SJCRH30 (cell line): Measurements from ENCODE around the gene PER1. TPM values are rescaled to one million over a fixed set of nuclear protein-coding genes. Genes with fewer than 3 reads are reported as not detected.

Experiments used
- DNase-seq, 2 experiments: peaks; one replicate each; pipeline ENCODE4 v3.0.0-alpha.2; 2015 to 2020
- H3K27ac ChIP-seq: fragments of 250-450 bp; sonication (Bioruptor Pico); 2 replicates; pipeline ENCODE4 v1.5.1; 2020; ENCODE audit warnings: mild to moderate bottlenecking, moderate library complexity
- H3K27me3 ChIP-seq: fragments of 250-450 bp; sonication (Bioruptor Pico); 2 replicates; pipeline ENCODE4 v1.5.1; 2020; ENCODE audit warnings: mild to moderate bottlenecking, moderate library complexity
- H3K36me3 ChIP-seq: fragments of 250-450 bp; sonication (Bioruptor Pico); 2 replicates; pipeline ENCODE4 v1.5.1; 2020; ENCODE audit warnings: mild to moderate bottlenecking, moderate library complexity
- H3K4me1 ChIP-seq: fragments of 250-450 bp; sonication (Bioruptor Pico); 2 replicates; pipeline ENCODE4 v1.5.1; 2020; ENCODE audit warnings: mild to moderate bottlenecking, moderate library complexity
- H3K4me3 ChIP-seq: fragments of 250-450 bp; sonication (Bioruptor Pico); 2 replicates; pipeline ENCODE4 v1.5.1; 2020; ENCODE audit warnings: mild to moderate bottlenecking, moderate library complexity
- H3K9me3 ChIP-seq: fragments of 250-450 bp; sonication (Bioruptor Pico); replicated peaks from 2 replicates; pipeline ENCODE4 v1.5.1; 2020; ENCODE audit warnings: mild to moderate bottlenecking, moderate library complexity
- total RNA-seq: library from RNA; depleted of rRNA; stranded (reverse); fragments of >200 nt; shearing (Covaris generic); gene quantifications from 2 replicates; pipeline ENCODE4 v1.2.3, GENCODE V29; 2014

The PER1 gene
- total RNA-seq, 1 experiment from 2014 or later, result 13.5 TPM

DNA sequence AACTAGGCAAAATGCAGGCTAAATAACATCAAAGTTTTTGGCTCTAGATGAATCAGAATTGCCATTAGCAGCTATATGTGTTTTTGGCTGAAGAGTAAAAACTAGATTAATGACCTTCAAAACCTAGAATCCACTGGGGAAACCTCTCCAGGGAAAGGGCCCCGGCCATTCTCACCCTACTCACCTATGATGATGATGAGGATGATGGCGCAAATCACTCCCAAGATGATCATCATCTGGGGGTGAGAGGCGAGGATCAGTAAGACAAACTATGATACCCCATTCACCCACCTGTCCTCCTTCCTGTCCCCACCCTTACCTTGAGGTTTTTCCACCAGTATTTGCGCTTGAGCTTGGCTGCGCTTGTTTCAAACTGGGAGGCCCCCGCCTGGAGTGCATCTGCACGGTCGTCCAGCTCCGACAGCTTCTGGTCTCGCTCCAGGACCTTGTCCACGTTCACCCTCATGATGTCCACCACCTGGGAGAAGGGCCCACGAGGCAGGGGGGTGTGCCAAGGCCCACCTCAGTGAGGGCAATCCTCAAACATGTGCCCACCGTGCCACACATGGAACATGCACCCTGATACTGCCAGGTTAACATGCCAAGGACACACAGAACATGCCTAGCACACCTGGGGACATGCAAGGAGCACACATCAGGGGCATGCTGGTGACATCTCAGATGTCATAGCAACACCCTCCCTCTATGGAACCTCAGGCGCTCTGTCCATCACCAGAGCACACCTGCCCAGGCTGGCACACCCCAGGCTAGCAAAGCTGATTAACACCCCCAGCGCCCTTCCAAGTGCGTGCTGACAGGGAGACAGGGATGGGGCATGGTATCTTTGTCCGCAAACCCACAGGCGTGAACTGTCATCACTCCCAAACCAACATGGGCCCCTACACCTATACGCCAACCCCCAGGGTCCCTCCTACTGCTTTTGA is 9.4 kb upstream of the PER1 start:
- Histone ChIP-seq H3K27me3 (no peaks in the 10 kb centered on the region), H3K36me3 (peaks cover 7% of the 10 kb centered on the region; the same call in 1 of the 2 replicates), H3K27ac (no peak overlapping the region), H3K9me3 (no peaks in the 10 kb centered on the region), H3K4me3 (peak overlapping the region; percentile 94), H3K4me1 (peaks cover 8% of the 10 kb centered on the region; the same call in 1 of the 2 replicates)
- DNase-seq, result no peak

DNA sequence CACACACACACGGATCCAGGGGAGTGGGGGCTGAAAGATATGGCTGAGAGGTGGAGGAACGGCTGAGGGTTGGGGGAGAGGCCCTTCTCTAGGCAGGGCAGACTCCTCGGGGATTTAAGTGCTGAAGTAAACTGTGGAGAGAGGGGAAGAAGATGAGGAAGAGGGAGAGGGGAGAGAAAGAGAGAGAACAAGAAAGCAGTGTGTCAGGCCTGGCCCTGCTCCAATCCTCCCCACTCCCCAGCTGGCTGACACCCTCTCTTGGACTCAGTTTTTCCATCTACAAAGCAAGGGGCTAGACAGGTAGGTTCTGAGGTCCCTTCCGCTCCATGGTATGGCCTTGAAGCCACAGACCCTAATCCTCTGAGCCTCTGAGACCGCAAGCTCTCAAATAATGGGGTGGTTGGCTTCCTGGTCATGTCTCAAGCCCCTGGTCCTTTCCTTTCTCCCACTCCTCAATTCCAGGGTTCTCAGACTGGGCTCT is 8.6 kb upstream of the PER1 start:
- peaks cover 8% of the 10 kb centered on the region; the same call in 1 of the 2 replicates for H3K4me1 ChIP-seq
- DNase-seq, result no peak
- no peaks in the 10 kb centered on the region for H3K27me3 ChIP-seq
- H3K9me3 ChIP-seq, result no peaks in the 10 kb centered on the region
- no peak overlapping the region for H3K4me3 ChIP-seq
- peaks cover 7% of the 10 kb centered on the region; the same call in 1 of the 2 replicates for H3K36me3 ChIP-seq
- H3K27ac ChIP-seq, result no peak overlapping the region

DNA sequence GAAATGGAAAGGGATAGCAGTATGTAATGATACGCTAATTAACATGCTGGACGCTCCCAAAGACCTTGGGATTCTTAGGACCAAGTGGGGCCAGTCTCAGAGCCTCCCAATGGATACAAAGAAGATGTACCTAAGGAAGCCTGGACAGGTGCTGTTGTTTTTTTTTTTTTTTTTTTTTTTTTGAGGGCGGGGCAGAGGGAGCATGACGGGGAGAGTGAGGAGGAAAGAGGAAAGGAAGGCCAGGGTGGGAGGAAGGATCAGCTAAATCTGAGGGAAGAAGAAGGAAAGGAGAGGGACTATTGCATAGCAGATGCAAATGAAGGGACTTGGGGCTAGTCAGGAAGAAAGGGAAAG is 8.0 kb upstream of the PER1 start:
- Histone ChIP-seq H3K27me3 (no peaks in the 10 kb centered on the region), H3K27ac (no peak overlapping the region), H3K9me3 (no peaks in the 10 kb centered on the region), H3K4me3 (no peak overlapping the region), H3K4me1 (peaks cover 8% of the 10 kb centered on the region; the same call in 1 of the 2 replicates), H3K36me3 (peaks cover 7% of the 10 kb centered on the region; the same call in 1 of the 2 replicates)
- no peak for DNase-seq

DNA sequence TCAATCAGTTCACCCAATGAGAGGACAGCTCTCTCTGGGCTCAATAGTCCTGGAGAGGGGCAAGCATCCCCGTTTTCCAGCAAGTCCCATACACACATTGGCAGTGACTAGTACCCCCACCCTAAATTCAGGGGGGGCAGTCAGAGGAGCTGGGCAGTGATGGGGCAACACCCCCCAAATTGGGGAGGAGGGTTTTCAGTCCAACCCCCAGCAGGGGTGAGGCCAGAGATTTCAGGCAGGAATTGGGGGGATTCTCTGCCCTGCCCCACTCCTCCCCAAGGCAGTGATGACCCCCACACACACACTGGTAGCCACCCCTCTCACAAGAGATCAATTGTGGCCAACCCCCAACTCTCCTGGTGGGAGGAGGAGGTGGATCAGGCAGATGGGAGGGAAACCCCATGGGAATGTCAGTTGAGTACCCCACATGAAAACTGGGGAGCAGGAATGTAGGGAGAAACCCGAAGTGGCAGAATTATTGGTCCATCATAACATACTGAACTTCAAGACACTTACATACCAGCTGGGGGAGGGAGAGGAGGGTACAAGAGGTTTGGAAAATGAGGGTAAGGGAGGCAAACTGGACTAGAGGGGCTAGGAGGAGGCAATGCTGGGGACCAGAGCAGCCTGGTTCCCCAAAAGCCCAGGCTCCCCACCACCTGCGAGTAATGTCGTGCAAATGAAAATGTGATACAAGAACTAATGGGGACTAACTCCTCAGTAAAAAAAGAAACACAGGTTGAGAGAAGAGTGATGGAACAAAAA is 7.4 kb upstream of the PER1 start:
- DNase-seq, result no peak
- no peak overlapping the region for H3K4me3 ChIP-seq
- H3K4me1 ChIP-seq, result peaks cover 12% of the 10 kb centered on the region
- H3K36me3 ChIP-seq, result peaks cover 7% of the 10 kb centered on the region; the same call in 1 of the 2 replicates
- no peaks in the 10 kb centered on the region for H3K9me3 ChIP-seq
- H3K27ac ChIP-seq, result no peak overlapping the region
- H3K27me3 ChIP-seq, result no peaks in the 10 kb centered on the region

DNA sequence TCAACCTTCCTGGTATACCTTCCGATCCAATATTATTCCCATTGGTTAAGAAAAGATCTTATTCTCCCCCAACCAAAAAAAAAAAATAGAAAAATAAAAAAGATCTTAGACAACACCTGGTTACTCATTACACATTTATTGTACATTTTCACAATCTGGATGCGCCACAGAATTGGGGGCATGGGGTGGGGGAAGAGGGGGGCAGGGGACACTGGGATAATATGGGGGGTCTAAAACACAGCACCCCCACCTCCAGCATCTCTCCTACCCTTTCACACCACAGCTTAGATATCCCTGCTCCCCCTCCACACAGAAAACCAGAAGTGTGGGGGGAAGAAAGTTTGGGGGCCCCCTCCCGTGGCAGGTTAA is 6.8 kb upstream of the PER1 start:
- Histone ChIP-seq H3K9me3 (no peaks in the 10 kb centered on the region), H3K36me3 (peaks cover 7% of the 10 kb centered on the region; the same call in 1 of the 2 replicates), H3K27me3 (no peaks in the 10 kb centered on the region), H3K4me3 (no peak overlapping the region), H3K27ac (no peak overlapping the region), H3K4me1 (peaks cover 10% of the 10 kb centered on the region)
- no peak for DNase-seq

DNA sequence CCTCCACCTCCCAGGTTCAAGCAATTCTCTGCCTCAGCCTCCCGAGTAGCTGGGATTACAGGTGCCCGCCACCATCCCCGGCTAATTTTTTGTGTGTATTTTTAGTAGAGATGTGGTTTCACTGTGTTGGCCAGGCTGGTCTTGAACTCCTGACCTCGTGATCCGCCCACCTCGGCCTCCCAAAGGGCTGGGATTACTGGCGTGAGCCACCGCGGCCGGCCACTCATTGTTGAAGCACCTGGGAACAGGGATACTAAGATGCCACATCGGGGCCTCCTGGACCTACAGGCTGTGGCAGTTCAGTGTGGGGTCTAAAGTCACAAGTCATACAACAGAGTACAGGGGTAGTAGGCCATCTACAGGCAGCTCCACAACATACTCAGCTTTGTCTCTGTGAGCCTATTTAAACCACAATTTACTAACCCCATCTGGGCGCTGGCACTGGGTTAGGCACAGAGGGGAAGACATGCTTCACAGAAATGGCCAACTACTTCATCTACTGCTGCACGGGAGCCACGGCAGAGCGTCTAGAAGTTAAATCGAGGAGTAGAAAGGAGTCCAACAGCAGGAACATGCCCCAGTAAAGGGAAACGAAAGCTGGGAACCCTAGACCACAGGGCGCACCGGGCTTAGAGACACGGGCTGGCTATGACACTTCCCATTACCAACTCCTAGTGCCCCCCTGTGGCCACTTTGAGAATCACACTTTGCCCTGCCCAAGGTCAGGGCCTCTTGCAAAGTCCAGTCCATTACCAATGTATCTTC is 6.2 kb upstream of the PER1 start:
- no peak overlapping the region for H3K27ac ChIP-seq
- no peaks in the 10 kb centered on the region for H3K27me3 ChIP-seq
- peaks cover 7% of the 10 kb centered on the region for H3K4me1 ChIP-seq
- peak; percentile 79 to 86 for DNase-seq
- H3K4me3 ChIP-seq, result no peak overlapping the region
- H3K9me3 ChIP-seq, result no peaks in the 10 kb centered on the region
- peaks cover 7% of the 10 kb centered on the region; the same call in 1 of the 2 replicates for H3K36me3 ChIP-seq

DNA sequence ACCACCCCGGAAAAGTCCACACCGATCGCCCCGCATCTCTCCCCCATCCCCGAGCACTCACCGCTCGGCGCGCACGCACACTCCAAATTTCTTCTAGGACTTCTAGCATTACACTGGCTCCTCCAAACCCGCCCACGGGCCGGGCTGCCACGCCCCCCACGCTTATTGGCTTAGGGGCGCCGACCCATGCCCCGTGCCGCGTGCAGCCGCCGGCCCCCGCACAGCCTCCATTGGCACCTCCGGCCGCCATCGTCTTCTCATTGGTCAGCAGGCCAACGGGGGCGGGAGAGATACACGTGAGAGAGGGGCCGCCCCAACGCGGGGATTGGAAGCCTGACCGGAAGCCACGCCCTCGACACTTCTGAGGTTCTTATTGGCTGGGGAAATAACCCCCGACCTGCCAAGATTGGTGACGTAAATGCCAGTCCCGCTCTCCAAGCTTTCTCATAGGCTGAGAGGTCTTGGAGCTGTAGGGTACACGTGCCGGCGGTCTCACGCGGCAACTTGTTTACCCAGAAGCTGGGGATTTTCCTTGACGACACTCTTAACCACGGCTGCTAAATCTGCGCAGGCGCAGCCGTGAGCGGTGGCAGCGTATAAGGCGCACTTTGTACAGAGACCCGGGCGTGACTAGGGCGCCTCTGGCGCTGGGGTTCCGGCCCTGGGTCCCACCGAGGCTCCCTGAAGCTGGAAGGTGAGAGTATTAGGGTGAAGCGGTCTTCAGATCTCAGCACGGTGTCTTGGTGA is 4.2 kb upstream of the PER1 start:
- peaks cover 17% of the 10 kb centered on the region for H3K4me1 ChIP-seq
- H3K9me3 ChIP-seq, result no peaks in the 10 kb centered on the region
- H3K36me3 ChIP-seq, result peaks cover 7% of the 10 kb centered on the region; the same call in 1 of the 2 replicates
- DNase-seq, result peak; percentile 97
- peak overlapping the region; percentile 67 for H3K27ac ChIP-seq
- H3K4me3 ChIP-seq, result peak overlapping the region; percentile 54
- no peaks in the 10 kb centered on the region for H3K27me3 ChIP-seq

DNA sequence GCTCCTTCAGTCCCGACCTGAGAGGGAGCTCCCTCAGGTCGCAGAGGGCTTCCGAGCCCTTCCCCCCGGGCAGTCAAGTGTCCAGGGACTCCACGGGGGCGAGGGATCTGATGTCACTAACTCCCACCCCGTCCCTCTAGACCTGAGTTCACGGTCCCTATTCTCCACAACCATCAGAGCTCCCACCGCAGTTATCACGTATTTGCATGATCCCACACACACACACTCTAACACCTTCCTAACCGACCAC is 3.7 kb upstream of the PER1 start:
- no peak for DNase-seq
- Histone ChIP-seq H3K27ac (0 out of 2 replicates have a peak overlapping the region, but pooled peaks have one; percentile 5), H3K36me3 (peaks cover 4% of the 10 kb centered on the region; the same call in 1 of the 2 replicates), H3K4me3 (peak overlapping the region; percentile 54), H3K9me3 (no peaks in the 10 kb centered on the region), H3K4me1 (peaks cover 17% of the 10 kb centered on the region), H3K27me3 (no peaks in the 10 kb centered on the region)

DNA sequence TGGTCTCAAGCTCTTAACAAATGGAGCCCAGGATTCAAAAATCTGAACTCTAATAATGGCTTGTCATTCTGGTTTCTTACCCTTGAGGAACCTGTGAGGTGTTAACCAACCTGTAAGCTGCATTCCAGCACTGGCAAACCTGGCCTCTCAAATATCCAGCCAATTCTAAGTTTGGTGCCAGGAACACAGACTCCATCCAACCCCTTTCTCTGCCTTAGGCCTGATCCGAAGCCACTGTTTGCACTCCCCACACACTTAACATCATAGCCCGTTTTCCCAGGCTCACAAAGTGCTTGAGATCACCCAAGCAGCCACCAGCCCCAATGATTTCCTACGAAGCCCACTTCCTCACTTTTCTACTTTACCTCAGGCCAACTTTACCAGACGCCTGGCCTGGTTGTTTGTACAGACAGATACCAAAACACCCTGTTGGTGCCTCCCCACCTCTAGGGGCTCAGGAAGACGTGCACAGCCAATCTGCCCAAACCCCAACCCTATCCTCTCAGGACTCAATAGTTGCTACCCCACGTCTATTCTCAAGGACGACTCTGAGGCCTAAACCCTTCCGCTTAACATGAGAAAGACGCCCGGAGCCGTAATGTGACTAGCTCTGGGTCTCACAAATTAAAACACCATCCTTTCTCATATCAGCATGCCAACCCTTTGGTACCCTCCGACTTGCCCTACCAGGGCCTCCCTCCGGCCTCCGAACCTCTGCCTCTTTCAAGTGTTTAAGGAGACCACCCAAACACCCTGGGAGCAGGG is 3.2 kb upstream of the PER1 start:
- no peak overlapping the region for H3K27ac ChIP-seq
- no peaks in the 10 kb centered on the region for H3K9me3 ChIP-seq
- no peaks in the 10 kb centered on the region for H3K27me3 ChIP-seq
- peaks cover 4% of the 10 kb centered on the region; the same call in 1 of the 2 replicates for H3K36me3 ChIP-seq
- peak overlapping the region; percentile 54 for H3K4me3 ChIP-seq
- DNase-seq, result no peak
- H3K4me1 ChIP-seq, result peaks cover 22% of the 10 kb centered on the region

DNA sequence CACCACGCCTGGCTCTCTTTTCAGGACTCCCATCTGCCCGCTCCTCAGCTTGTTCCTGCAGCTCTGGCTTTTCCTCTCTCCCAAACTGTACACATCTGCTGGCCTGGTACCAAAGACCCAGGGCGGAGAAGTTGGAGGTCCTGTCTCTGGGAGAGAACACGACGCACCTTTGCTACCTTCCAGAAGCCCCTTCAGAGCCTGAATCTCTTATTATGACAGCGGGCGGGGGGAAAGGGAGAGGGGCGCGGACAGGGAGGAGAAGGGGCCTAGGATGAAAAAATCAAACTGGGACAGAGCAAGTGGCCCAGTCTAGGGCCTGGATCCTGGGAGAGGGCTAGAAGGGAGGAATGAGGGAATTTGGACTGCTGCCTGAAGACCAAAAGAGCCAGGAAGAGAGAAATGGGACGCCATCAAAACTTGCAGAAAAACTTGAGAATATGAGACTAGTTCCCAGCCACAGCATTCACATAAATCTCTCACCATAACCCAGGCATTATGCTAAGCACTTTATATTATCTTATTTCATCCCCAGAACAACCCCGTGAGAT is 2.5 kb upstream of the PER1 start:
- Histone ChIP-seq H3K36me3 (peaks cover 4% of the 10 kb centered on the region; the same call in 1 of the 2 replicates), H3K4me3 (peak overlapping the region; percentile 30), H3K27me3 (no peaks in the 10 kb centered on the region), H3K27ac (peak overlapping the region; percentile 22; the same call in 1 of the 2 replicates), H3K9me3 (no peaks in the 10 kb centered on the region), H3K4me1 (peaks cover 24% of the 10 kb centered on the region)
- DNase-seq, result no peak

DNA sequence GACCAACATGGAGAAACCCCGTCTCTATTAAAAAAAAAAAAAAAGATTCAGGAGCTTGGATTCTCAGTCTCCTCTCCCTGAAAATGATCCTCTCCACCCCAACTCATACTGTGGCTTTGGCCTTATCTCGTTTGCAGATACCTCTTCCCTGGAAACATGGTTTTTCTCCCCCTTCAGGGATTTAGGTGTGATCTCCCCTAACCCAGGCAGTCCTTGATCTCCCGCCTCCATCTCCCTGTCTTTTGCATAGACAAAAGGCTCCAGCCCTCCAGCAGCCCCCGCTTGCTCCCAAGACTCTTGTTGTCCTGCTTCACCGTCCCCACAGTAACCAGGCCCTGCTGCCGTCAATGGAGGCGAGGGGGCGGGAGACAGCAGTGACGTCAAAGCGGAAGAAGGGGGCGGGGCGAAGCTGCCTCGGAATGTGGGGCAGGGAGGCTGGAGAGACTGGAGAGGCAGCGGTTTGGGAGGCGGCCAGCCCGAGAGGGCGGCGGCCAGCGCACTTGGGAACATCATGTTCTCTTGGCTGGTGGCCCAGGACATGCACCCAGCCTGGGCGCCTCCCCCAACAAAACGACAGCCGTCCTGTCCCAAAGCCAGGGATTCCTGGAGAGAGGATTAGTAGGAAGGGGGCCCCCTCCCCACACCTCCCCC is 1.9 kb upstream of the PER1 start:
- Histone ChIP-seq H3K4me3 (peak overlapping the region; percentile 30), H3K4me1 (peaks cover 24% of the 10 kb centered on the region)

DNA sequence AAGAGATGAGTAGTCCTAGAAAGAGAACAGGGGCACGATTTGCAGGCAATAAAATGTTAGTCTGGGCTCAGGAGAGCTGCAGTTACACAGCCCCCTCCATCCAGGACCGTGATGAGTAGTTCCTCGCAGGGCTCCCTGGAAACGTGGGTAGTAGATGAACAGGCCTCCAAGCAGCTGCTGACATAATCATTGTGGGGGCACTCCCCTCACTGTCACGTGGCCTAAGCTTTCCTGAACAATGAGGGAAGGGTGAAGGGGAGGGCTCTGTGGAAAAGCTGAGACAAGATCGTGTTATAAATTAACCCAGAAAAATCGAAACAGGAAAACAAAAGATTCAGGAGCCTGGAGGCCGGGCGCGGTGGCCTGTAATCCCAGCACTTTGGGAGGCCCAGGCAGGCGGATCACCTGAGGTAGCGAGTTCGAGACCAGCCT is 1.3 kb upstream of the PER1 start:
- peak overlapping the region; percentile 26 for H3K4me3 ChIP-seq

More for the DNA sequence above, 1.9 kb upstream of the PER1 start:
- H3K27me3 ChIP-seq, result no peaks in the 10 kb centered on the region
- H3K36me3 ChIP-seq, result peaks cover 4% of the 10 kb centered on the region; the same call in 1 of the 2 replicates
- peak overlapping the region; percentile 61 for H3K27ac ChIP-seq
- no peaks in the 10 kb centered on the region for H3K9me3 ChIP-seq
- peak; percentile 96 for DNase-seq

More for the DNA sequence above, 1.3 kb upstream of the PER1 start:
- peak; percentile 73 to 80 for DNase-seq
- no peaks in the 10 kb centered on the region for H3K27me3 ChIP-seq
- peak overlapping the region; percentile 61 for H3K27ac ChIP-seq
- H3K36me3 ChIP-seq, result peaks cover 4% of the 10 kb centered on the region; the same call in 1 of the 2 replicates
- H3K9me3 ChIP-seq, result no peaks in the 10 kb centered on the region
- peaks cover 24% of the 10 kb centered on the region for H3K4me1 ChIP-seq
